VCaP (cell line): Measurements from ENCODE around the gene HLA-E.

Experiments used
- H3K27ac ChIP-seq: fragments of 450-650 bp; 2 replicates; pipeline ENCODE4 v1.5.1; 2017
- TF ChIP-seq, protein P1 (sequence below): fragments of 450-650 bp; conservative IDR thresholded peaks from 2 replicates; pipeline ENCODE4 v1.5.1; 2017; ENCODE audit warnings: mild to moderate bottlenecking, moderate library complexity

HLA-E gene

DNA sequence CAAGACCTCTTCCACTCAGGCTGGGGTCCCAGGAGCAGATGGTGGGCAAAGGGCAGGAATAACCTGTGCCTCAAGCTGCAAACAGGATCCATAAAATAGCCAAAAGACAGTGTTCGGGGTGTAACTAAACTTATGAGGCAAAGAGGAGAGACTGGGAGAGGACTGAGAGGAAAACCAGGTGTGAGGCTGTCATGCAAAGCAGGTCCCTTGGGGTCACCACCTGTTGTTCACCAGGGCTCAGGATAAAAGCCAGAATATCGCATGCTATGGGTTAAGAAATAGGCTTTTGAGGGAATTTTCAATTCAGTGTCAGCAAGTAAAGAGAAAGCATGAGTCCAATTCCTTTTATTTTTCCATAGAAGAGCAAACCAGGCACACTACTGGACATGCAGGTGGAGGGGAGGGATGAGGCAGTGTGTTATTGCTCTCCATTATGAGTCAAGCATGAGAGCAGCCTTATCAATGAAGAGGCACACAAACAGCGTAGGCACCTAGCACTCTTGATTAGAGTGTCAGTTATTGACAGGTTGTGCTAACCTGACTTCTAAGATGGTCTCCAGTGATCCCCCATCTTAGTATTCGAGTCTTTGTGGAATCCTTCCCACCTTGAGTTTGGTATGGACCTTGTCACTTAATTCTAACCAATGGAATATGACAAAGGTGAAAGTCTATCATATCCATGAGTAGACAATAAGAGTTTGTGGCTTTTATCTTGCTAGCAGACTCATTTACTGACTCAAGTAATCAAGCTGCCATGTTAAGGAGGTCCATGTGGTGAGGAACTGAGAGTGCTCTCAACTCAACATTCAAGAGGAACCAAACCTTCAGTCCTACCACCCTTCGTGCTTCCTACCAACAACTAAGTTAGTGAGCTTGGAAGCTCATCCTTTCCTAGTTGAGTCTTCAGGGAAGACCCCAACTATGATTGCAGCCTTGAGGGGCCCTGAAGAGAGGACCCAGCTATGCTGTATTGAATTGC is 18.8 kb downstream of the HLA-E start:
- no peak overlapping the region for H3K27ac ChIP-seq
- TF ChIP-seq, protein P1, sequence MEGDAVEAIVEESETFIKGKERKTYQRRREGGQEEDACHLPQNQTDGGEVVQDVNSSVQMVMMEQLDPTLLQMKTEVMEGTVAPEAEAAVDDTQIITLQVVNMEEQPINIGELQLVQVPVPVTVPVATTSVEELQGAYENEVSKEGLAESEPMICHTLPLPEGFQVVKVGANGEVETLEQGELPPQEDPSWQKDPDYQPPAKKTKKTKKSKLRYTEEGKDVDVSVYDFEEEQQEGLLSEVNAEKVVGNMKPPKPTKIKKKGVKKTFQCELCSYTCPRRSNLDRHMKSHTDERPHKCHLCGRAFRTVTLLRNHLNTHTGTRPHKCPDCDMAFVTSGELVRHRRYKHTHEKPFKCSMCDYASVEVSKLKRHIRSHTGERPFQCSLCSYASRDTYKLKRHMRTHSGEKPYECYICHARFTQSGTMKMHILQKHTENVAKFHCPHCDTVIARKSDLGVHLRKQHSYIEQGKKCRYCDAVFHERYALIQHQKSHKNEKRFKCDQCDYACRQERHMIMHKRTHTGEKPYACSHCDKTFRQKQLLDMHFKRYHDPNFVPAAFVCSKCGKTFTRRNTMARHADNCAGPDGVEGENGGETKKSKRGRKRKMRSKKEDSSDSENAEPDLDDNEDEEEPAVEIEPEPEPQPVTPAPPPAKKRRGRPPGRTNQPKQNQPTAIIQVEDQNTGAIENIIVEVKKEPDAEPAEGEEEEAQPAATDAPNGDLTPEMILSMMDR: no peak

DNA sequence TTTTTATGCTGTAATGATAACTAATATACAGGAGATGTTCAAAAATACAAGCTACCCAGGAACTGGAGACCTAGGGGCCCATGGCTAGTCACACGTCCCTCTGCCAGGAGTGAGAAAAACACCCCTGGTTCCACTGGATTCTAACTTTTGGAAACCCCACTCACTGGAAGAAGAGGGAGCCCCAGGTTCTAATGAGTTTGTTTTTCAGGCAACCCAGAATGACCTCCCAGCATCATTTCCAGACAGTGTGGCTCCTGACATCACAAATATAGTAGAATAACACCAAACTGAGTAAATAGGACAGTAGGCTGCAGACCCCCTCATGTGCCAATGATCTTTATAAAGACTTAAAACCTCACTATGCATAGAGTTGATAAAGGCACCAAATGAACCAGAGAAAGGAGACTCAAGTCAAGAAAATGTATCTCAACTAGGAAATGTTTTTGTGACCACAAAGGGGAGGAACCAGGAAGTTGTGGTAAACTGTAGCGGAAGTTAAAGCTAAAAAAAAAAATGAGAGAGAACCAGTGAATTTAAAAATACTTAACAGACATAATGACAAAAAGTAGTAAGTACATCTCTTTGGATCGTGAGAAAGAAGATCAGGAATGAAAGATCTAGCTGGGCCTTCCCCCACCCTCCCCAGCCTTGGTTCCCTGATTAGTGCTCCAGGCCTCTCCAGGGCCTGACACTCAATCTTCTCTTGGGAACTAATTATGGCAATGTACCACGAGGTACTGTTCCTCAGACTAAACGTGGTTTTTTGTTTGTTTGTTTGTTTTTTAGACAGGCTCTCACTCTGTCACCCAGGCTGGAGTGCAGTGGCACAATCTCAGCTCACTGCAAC is 19.8 kb downstream of the HLA-E start:
- no peak overlapping the region for H3K27ac ChIP-seq
- TF ChIP-seq, protein P1: no peak

DNA sequence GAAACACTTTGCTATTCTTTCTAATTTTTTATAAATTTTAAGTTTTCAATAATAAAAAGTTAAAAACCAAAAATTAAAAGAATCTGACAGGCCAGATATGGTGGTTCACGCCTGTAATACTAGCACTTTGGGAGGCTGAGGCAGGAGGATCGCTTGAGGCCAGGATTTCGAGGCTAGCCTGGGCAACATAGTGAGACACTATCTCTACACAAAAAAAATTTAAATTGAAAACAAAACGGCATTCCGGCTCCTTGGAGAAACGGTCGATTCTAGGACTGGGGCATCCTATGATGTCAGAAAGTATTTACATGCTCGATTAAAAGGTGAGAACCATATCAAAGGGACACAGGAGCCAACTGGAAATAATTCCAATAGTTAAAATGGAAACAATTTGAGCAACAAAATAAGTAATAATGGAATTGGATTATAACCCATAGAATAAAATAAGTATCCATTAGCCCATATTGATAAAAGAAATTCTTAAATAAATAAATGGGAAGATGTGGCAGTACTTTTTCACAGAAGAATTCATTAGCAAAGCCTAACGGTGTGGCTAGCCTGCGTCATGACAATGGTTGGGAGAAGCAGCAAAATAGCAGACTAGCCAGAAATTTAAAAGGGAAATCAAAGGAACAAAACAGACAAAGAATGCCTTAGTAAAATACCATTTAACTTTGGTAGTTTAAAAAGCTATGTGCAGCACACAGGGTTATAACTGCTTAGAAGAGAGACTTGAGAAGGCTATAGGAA is 21.3 kb downstream of the HLA-E start:
- TF ChIP-seq, protein P1: no peak
- no peak overlapping the region for H3K27ac ChIP-seq

DNA sequence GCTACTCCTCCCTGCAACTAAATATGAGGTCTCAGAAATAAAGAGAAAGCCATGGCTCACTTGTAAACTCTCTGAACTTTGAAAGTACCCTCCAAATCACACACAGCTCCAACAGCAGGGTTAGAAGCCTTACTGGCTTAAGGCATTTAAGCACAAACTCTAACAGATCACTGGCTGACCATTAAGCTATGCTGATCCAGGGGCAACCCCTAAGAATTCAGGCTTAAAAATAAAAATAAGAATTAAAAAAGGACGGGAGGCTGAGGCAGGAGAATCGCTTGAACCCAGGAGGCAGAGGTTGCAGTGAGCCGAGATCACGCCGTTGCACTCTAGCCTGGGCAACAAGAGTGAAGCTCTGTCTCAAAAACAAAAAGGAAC is 21.8 kb downstream of the HLA-E start:
- no peak overlapping the region for H3K27ac ChIP-seq
- TF ChIP-seq, protein P1: no peak

DNA sequence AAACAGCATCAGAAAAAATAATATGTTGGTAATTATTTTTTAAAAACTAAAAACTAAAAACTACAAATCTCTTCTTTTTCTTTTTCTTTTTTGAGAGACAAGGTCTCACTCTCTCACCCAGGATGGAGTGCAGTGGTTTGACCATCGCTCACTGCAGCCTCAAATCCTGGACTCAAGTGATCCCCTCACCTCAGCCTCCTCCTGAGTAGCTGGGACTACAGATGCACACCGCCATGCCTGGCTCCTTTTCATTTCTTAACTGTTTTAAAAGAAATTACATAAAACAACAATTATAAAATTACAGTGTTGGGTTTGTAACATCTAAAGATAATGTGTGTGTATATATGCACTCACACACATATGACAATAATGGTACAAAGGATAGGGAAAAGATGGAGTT is 24.1 kb downstream of the HLA-E start:
- TF ChIP-seq, protein P1: no peak
- H3K27ac ChIP-seq: no peak overlapping the region

DNA sequence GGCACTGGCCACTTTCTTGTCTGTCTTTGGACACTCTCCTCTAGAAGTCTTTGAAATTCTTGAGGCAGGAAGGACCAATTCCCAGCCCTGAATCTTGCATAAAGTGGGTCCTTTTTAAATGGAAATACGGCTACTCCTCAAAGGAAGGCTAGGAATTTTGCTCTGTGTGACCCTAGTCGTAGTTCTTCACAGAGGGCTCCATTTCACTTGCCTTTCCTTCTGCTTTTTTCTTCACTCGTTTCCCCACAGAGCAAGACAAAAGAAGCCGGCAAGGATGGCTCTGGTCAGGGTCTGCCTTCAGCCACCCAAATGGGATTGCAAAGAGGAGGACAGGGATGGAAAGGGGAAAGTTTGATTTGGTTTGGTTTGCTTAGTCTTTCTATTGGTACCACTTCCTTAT is 25.8 kb downstream of the HLA-E start:
- TF ChIP-seq, protein P1: no peak
- H3K27ac ChIP-seq: no peak overlapping the region
